PC-3 (cell line): ENCODE results near the gene FILIP1L.

Source experiments
- EZH2 ChIP-seq: fragments of 300-600 bp; sonication (generic); IDR thresholded peaks from one replicate; pipeline ENCODE4 v1.6.1; 2017; ENCODE audit warnings: antibody characterized with exemption, mild to moderate bottlenecking, low read length; ENCODE audit not compliant: unreplicated experiment
- EZH2phosphoT487 ChIP-seq: fragments of 300-600 bp; sonication (generic); IDR thresholded peaks from 2 replicates; pipeline ENCODE4 v1.6.1; 2018; ENCODE audit warnings: mild to moderate bottlenecking, antibody characterized with exemption, low read length, borderline replicate concordance
- TF ChIP-seq, protein P1 (sequence below): fragments of 300-600 bp; sonication (generic); conservative IDR thresholded peaks from 2 replicates; pipeline ENCODE4 v1.5.1; 2017; ENCODE audit warnings: antibody characterized with exemption, low read depth, mild to moderate bottlenecking, low read length

- TF ChIP-seq EZH2phosphoT487 (no peak), EZH2 (no peak)
- TF ChIP-seq, protein P1, sequence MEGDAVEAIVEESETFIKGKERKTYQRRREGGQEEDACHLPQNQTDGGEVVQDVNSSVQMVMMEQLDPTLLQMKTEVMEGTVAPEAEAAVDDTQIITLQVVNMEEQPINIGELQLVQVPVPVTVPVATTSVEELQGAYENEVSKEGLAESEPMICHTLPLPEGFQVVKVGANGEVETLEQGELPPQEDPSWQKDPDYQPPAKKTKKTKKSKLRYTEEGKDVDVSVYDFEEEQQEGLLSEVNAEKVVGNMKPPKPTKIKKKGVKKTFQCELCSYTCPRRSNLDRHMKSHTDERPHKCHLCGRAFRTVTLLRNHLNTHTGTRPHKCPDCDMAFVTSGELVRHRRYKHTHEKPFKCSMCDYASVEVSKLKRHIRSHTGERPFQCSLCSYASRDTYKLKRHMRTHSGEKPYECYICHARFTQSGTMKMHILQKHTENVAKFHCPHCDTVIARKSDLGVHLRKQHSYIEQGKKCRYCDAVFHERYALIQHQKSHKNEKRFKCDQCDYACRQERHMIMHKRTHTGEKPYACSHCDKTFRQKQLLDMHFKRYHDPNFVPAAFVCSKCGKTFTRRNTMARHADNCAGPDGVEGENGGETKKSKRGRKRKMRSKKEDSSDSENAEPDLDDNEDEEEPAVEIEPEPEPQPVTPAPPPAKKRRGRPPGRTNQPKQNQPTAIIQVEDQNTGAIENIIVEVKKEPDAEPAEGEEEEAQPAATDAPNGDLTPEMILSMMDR, result no peak
These were observed 43.4 kb upstream of the FILIP1L start for GRCh38 chr3:100157685-100158084.
